GM12878 (cell line): Measurements from ENCODE around the gene COL4A2.

Experiments
- ATF3 ChIP-seq: IDR thresholded peaks from 2 replicates; pipeline ENCODE4 v1.6.1; 2011; ENCODE audit warnings: low read depth, mild to moderate bottlenecking, low read length, moderate library complexity, borderline replicate concordance; ENCODE audit errors: extremely low read depth
- CHD1 ChIP-seq: IDR thresholded peaks from 2 replicates; pipeline ENCODE4 v1.6.1; 2012; ENCODE audit warnings: low read depth, low read length, improper control_type of control experiment
- CTCF ChIP-seq, 3 experiments: IDR thresholded peaks in 2 of 3; conservative IDR thresholded peaks in 1 of 3; 2 replicates each; pipeline ENCODE4 v1.5.1; 2011; ENCODE audit warnings: low read depth in 3 of 3, low read length in 3 of 3, mild to moderate bottlenecking in 3 of 3, control low read depth in 2 of 3, moderate library complexity in 2 of 3, inconsistent platforms in 1 of 3, mixed read lengths in 1 of 3; ENCODE audit not compliant: control insufficient read depth in 2 of 3, insufficient read depth in 1 of 3; ENCODE audit errors: extremely low read depth in 1 of 3
- GABPA ChIP-seq: IDR thresholded peaks from 2 replicates; pipeline ENCODE4 v1.6.1; 2014; ENCODE audit warnings: antibody characterized with exemption, low read depth, mild to moderate bottlenecking, inconsistent platforms
- NFYB ChIP-seq: IDR thresholded peaks from 2 replicates; pipeline ENCODE4 v1.6.1; 2011; ENCODE audit warnings: low read depth, mild to moderate bottlenecking, low read length, improper control_type of control experiment, moderate library complexity; ENCODE audit not compliant: insufficient read depth
- RCOR1 ChIP-seq: conservative IDR thresholded peaks from 2 replicates; pipeline ENCODE4 v1.6.1; 2012; ENCODE audit warnings: low read depth, low read length, improper control_type of control experiment
- SMAD1 ChIP-seq: fragments of 450-650 bp; IDR thresholded peaks from 2 replicates; pipeline ENCODE4 v1.6.1; 2018; ENCODE audit warnings: mild to moderate bottlenecking, low read depth; ENCODE audit not compliant: partially characterized antibody
- STAT1 ChIP-seq: fragments of 450-650 bp; conservative IDR thresholded peaks from 2 replicates; pipeline ENCODE4 v1.6.1; 2014; ENCODE audit warnings: antibody characterized with exemption, mild to moderate bottlenecking
- TAF1 ChIP-seq: IDR thresholded peaks from 2 replicates; pipeline ENCODE4 v1.6.1; 2011; ENCODE audit warnings: mild to moderate bottlenecking, low read depth, low read length, borderline replicate concordance
- TARDBP ChIP-seq: IDR thresholded peaks from 2 replicates; pipeline ENCODE4 v1.6.1; 2016; ENCODE audit warnings: borderline replicate concordance

GRCh38 chr13:110290153-110290552 lies 16.9 kb upstream of the COL4A2 start:
- TF ChIP-seq CTCF (IDR thresholded peaks at IDR 0.05 in 2 of 3, conservative IDR thresholded peaks at IDR 0.05 in 1 of 3; ENCODE audit: control insufficient read depth in 2 of 3, extremely low read depth in 1 of 3, insufficient read depth in 1 of 3, low read depth in 3 of 3, low read length in 3 of 3) (no peak), ATF3 (no peak), SMAD1 (no peak), RCOR1 (no peak), TAF1 (no peak), NFYB (no peak), TARDBP (no peak), GABPA (no peak), CHD1 (no peak), STAT1 (no peak)
